DOHH2 (cell line): ENCODE data around the gene SEC14L3.

Experiments
- H3F3A ChIP-seq: fragments of 200-600 bp; sonication (generic), shearing (Covaris generic); 2 replicates; pipeline ENCODE4 v1.6.0; 2016; ENCODE audit warnings: antibody characterized with exemption, mild to moderate bottlenecking; ENCODE audit not compliant: control insufficient read depth, insufficient read depth
- H3K27ac ChIP-seq: fragments of 200-600 bp; sonication (generic); 2 replicates; pipeline ENCODE4 v1.5.1; 2014; ENCODE audit warnings: low read depth, mild to moderate bottlenecking, low read length, moderate library complexity
- H3K27me3 ChIP-seq: fragments of 200-600 bp; sonication (generic); 2 replicates; pipeline ENCODE4 v1.6.1; 2014; ENCODE audit warnings: mild to moderate bottlenecking, low read length, mixed read lengths; ENCODE audit not compliant: control insufficient read depth
- H3K36me3 ChIP-seq: fragments of 200-600 bp; sonication (generic); 2 replicates; pipeline ENCODE4 v1.6.1; 2014; ENCODE audit warnings: mild to moderate bottlenecking, low read length, moderate library complexity, mixed read lengths; ENCODE audit not compliant: control insufficient read depth
- H3K4me1 ChIP-seq: fragments of 200-600 bp; sonication (generic); 2 replicates; pipeline ENCODE4 v1.6.1; 2014; ENCODE audit warnings: mild to moderate bottlenecking, low read length, mixed read lengths; ENCODE audit not compliant: control insufficient read depth
- H3K4me2 ChIP-seq: fragments of 200-600 bp; sonication (generic); 2 replicates; pipeline ENCODE4 v1.6.0; 2014; ENCODE audit warnings: mild to moderate bottlenecking, low read length, moderate library complexity
- H3K4me3 ChIP-seq: fragments of 200-600 bp; sonication (generic); 2 replicates; pipeline ENCODE4 v1.5.1; 2014; ENCODE audit warnings: mild to moderate bottlenecking, low read length, mixed read lengths
- H3K79me2 ChIP-seq: fragments of 200-600 bp; sonication (generic); 2 replicates; pipeline ENCODE4 v1.6.1; 2014; ENCODE audit warnings: mild to moderate bottlenecking, low read length, mixed read lengths; ENCODE audit not compliant: control insufficient read depth
- H3K9me2 ChIP-seq: fragments of 200-600 bp; sonication (generic); replicated peaks from 2 replicates; pipeline ENCODE4 v1.6.1; 2014; ENCODE audit warnings: mild to moderate bottlenecking, low read length, mixed read lengths; ENCODE audit not compliant: control insufficient read depth
- H3K9me3 ChIP-seq: fragments of 200-600 bp; sonication (generic); 2 replicates; pipeline ENCODE4 v1.6.1; 2014; ENCODE audit warnings: antibody characterized with exemption, low read length, mixed read lengths; ENCODE audit not compliant: control insufficient read depth, insufficient read depth
- H4K20me1 ChIP-seq: fragments of 200-600 bp; sonication (generic); 2 replicates; pipeline ENCODE4 v1.6.0; 2014; ENCODE audit warnings: low read depth, mild to moderate bottlenecking, antibody characterized with exemption, low read length, moderate library complexity; ENCODE audit not compliant: control insufficient read depth, insufficient read depth
- EZH2phosphoT487 ChIP-seq: fragments of 200-600 bp; sonication (generic); IDR thresholded peaks from 2 replicates; pipeline ENCODE4 v1.6.1; 2017; ENCODE audit warnings: borderline replicate concordance, mild to moderate bottlenecking, antibody characterized with exemption, low read length, moderate library complexity, mixed read lengths
- TF ChIP-seq, protein P1 (sequence below): fragments of 200-600 bp; sonication (generic); IDR thresholded peaks from one replicate; pipeline ENCODE4 v1.5.1; 2014; ENCODE audit warnings: antibody characterized with exemption, mild to moderate bottlenecking, low read depth, low read length; ENCODE audit not compliant: poor library complexity, severe bottlenecking

SEC14L3 gene

DNA sequence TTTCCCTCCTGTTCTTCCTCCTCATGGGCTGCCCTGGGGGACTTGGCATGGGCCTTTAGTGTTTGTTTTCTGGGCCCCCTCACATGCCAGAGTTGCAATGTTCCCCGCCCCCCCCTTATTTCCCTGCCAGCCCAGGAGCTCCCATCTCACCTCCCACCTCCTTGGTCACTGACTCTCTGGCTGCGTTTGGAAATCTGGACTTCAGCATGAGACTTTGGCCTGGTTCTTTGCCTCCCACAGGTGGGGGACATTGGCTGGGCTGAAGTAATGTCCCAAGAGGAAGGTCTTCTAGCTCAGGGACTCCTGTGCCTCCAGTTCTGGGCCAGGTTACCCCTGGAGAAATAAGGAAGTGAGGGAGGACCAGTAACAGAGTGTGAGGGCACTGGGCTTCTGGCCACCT lies 39.3 kb downstream of the SEC14L3 start:
- Histone ChIP-seq H3K9me2 (no peaks in the 10 kb centered on the region), H4K20me1 (0 out of 2 replicates have a peak, but pooled peaks cover under 1% of the 10 kb centered on the region), H3K79me2 (peaks cover under 1% of the 10 kb centered on the region; the same call in 1 of the 2 replicates), H3K27me3 (no peaks in the 10 kb centered on the region), H3F3A (peaks cover 14% of the 10 kb centered on the region), H3K4me2 (no peak overlapping the region), H3K27ac (no peak overlapping the region), H3K36me3 (peaks cover 38% of the 10 kb centered on the region), H3K9me3 (peaks cover 4% of the 10 kb centered on the region; the same call in 1 of the 2 replicates), H3K4me3 (no peak overlapping the region), H3K4me1 (peaks cover 25% of the 10 kb centered on the region)
- no peak for TF ChIP-seq EZH2phosphoT487
- TF ChIP-seq, protein P1, sequence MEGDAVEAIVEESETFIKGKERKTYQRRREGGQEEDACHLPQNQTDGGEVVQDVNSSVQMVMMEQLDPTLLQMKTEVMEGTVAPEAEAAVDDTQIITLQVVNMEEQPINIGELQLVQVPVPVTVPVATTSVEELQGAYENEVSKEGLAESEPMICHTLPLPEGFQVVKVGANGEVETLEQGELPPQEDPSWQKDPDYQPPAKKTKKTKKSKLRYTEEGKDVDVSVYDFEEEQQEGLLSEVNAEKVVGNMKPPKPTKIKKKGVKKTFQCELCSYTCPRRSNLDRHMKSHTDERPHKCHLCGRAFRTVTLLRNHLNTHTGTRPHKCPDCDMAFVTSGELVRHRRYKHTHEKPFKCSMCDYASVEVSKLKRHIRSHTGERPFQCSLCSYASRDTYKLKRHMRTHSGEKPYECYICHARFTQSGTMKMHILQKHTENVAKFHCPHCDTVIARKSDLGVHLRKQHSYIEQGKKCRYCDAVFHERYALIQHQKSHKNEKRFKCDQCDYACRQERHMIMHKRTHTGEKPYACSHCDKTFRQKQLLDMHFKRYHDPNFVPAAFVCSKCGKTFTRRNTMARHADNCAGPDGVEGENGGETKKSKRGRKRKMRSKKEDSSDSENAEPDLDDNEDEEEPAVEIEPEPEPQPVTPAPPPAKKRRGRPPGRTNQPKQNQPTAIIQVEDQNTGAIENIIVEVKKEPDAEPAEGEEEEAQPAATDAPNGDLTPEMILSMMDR, result no peak

GRCh38 chr22:30432096-30432495 lies 39.7 kb downstream of the SEC14L3 start:
- Histone ChIP-seq H3K4me3 (no peak overlapping the region), H3K27ac (no peak overlapping the region), H3K4me1 (peaks cover 29% of the 10 kb centered on the region), H3K4me2 (no peak overlapping the region), H3K79me2 (peaks cover 4% of the 10 kb centered on the region), H4K20me1 (0 out of 2 replicates have a peak, but pooled peaks cover 4% of the 10 kb centered on the region), H3K36me3 (peaks cover 42% of the 10 kb centered on the region), H3K27me3 (no peaks in the 10 kb centered on the region), H3K9me3 (peaks cover 4% of the 10 kb centered on the region; the same call in 1 of the 2 replicates), H3K9me2 (no peaks in the 10 kb centered on the region), H3F3A (peaks cover 15% of the 10 kb centered on the region)
- TF ChIP-seq, protein P1, result no peak
- TF ChIP-seq EZH2phosphoT487, result no peak

- H3K4me2 ChIP-seq, result no peak overlapping the region
- no peaks in the 10 kb centered on the region for H3K27me3 ChIP-seq
- TF ChIP-seq, protein P1, result no peak
- TF ChIP-seq EZH2phosphoT487, result no peak
- H3K4me3 ChIP-seq, result no peak overlapping the region
- peaks cover under 1% of the 10 kb centered on the region; the same call in 1 of the 2 replicates for H3K9me3 ChIP-seq
- peaks cover 54% of the 10 kb centered on the region for H3K36me3 ChIP-seq
- no peaks in the 10 kb centered on the region for H3K9me2 ChIP-seq
- 0 out of 2 replicates have a peak, but pooled peaks cover 10% of the 10 kb centered on the region for H4K20me1 ChIP-seq
- no peak overlapping the region for H3K27ac ChIP-seq
- H3K79me2 ChIP-seq, result peaks cover 16% of the 10 kb centered on the region
- H3K4me1 ChIP-seq, result peaks cover 34% of the 10 kb centered on the region
- peaks cover 15% of the 10 kb centered on the region for H3F3A ChIP-seq
These were observed 40.9 kb downstream of the SEC14L3 start for GRCh38 chr22:30430933-30431332.
